ENCODE results near the gene NRP1.
"Not testable (repeated sequence)": the region's sequence is repeated elsewhere in the genome, so short reads cannot be mapped to it uniquely, and the experiment has no call there.

Gene NRP1

DNA sequence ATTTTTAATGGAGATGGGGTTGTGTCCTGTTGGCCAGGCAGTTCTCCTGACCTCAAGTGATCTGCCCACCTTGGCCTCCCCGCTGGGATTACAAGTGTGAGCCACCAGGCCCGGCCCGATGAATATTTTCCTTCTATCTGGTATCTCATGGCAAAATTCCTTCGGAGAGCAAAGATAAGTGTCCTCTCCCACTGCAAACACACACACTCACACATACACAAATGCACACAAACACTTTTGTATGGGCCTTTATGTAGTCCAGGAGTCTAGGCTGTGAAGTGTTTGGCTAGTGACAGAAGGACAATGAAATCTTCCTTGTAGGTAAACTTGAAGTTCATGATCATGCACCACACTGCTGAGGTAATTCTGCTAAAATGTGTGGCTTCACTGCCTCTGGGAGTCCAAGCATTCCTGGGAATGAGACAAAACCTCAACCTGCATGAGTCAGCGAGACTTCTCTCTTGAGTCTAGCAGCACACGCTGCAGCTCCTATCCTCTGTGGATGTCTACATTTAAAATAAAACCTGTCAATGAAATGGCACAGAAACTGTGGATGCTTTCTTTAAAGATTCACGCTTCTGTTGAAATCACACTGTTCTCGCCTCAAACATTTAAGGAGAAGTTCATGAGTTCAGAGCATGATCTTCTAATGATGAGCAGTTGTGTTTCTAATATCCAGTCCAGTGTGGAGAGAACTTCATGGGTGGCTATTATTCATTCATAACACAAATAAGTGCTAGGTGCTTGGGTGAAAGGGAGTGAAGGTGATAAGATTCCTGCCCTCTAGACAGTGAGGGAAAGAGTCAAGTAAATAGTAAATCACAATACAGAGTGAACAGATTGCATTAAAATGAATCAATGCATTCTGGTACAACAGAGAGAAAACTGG, 96.5 kb downstream of the NRP1 start:
- peak; percentile 56 for DNase-seq (ENCODE audit: low spot score)

DNA sequence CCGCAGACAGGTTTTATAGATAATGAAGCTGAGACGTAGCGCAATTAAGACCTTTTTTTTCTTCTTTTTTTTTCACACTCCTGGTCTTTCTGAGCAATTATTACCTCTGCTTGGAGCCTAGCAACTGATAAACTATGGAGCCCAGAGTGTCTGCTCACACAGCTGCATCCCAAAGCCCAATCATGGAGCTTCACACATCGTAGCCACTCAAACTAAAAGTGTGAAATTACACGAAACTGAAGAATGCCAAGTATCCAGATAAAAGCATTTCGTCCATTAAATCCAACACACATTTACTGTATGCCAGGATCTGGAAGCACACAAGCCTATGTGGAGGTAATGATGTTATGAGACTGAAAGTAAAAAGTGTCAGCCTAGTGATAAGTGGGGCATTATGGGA, 97.6 kb downstream of the NRP1 start:
- no peak for DNase-seq (ENCODE audit: low spot score)

DNA sequence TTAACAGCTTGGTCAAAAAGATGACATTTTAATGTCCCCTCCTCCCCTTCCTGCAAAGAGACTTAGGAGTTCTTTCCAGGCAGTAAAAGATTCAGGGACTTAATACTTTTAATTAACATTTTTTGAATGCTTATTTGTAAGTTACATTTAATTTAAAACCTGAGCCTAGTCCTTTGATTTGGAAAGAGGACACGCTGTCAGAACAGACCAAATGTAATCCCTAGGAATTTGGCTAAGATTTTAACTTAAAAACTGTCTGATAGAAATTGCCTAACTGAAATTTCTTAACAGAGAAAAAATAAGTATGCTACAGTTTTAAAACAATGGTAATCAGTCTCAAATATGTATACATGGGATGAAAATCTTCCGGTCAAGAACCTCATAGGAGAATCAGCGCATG, 98.5 kb downstream of the NRP1 start:
- no peak for DNase-seq (ENCODE audit: low spot score)

DNA sequence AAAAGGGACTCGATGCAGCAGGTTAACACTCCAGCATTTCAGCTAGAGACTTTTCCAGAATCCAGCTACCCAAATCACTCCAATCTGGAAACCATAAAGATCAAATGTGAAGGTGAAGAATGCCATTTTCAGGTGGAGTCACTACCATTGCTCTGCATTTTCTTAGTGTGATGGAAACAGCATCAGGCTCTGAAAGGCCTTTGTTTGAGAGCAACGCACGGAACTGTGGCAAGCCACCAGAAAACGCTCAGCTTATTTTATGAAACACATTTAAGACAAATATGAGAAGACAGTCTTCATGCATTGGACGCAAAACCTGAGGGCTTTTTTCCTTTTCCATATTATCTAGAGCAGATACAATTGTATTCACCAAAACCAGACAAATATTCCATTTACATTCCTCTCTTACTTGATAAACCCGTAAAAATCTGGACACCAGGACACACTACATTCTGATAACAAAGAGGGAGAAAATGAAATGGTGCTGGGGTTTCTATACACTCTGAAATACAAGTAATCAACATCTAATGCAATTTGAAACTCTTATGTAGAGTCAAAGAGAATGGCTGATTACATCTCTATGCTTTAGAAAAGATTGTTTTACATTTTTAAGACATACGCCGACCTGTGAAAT, 99.1 kb downstream of the NRP1 start:
- no peak for DNase-seq (ENCODE audit: low spot score)

DNA sequence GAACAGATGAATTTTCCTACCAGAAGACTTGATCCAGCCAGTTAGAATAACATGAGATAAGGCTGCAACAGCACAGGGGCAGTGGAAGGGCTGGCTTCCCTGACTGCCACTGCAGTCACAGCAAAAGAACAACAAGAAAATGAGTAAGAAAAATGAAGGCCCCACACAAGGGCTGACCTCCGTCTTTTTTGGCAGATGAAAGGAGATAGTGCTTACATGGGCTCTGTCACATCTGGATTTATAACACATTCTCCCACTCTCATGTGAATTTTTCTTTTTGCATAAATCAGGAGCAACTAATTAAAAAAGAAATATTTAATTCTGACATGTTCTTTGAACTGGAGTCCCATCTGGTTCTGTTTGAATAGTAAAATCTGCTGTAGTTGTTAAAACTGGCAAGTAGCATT, 99.6 kb downstream of the NRP1 start:
- no peak for DNase-seq (ENCODE audit: low spot score)

DNA sequence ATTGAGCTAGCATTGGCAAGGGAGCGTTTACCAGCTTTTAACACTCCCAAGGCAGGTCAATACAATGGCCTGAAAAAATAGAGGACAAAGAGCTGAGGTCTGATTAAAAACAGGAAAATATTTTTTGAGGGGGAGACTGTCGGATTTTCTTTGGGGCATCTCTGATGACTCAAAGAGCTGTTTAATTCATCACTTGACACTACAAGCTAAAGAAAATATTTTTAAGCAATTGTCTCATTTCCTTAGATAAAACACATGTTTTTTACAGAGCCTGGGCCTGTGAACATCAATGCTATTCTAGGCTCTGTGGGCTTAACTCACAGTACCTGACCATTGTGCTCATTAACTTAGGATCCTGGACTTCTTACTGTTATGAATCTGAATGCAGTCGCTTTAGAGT, 100.8 kb downstream of the NRP1 start:
- DNase-seq (ENCODE audit: low spot score): no peak

DNA sequence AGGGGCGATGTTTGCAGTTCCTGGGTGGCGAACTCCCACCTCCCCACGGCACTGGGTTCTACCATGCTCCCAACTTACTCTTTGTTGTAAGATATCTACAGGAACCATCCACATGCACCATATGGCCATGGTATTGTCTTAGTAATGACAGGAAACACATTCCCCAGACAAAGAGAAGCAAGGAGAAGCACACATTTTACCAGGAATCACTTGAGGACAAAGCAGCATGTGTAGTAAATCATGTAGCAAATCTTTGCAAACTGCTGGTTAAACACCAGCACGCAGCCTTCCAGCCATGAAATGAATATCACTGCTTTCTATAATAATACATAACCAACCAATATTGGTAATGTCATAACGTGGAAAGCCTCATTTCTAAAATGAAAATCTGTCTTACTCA, 101.2 kb downstream of the NRP1 start:
- DNase-seq (ENCODE audit: low spot score): no peak

DNA sequence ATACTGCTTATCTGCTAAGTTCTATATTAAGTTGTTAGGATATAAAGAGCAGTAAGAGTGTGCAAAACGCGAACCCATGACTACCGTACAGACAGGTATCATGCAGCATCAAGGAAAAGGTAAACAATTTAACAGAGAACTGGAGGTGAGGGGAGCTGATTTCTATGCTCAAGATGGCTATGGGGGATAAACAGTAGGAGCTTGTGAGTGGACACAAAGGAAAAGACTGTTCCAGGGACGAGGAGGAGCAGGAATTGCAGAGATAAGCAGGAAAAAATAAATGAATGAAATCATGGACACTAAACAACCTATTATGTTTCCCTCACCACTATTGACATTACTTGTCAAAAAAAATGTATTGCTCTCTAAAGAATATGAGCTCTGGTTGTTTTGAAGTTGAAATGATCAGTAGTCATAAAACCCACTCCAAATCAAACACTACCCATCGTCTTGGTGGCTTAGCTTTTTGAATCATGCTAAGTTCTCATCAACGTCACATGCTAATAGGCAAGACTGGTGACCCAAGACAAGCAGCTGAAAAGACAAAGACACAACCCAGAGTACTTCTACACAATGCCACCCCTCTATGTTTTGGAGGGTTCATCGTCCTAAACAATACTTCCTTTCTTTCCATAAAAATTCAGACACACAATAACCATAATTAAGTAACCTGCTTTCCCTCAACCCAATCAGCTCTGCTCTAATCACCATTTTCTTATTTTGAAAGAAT, 102.7 kb downstream of the NRP1 start:
- no peak for DNase-seq (ENCODE audit: low spot score)

DNA sequence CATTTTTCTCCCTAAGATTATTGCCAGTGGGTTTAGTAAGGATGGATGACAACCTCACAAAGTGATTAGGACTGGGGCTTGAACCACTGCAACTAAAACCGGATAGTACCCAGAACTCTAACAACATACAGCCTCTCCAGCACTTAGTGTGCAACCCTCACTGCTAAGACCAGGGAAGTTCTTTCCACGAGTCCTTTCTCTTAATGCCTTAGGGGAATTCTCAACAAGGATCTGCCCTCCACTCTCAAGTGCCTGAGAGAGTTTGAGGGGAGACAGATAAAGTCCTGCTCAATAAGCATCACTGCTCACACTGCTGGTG, 104.6 kb downstream of the NRP1 start:
- DNase-seq (ENCODE audit: low spot score): no peak

DNA sequence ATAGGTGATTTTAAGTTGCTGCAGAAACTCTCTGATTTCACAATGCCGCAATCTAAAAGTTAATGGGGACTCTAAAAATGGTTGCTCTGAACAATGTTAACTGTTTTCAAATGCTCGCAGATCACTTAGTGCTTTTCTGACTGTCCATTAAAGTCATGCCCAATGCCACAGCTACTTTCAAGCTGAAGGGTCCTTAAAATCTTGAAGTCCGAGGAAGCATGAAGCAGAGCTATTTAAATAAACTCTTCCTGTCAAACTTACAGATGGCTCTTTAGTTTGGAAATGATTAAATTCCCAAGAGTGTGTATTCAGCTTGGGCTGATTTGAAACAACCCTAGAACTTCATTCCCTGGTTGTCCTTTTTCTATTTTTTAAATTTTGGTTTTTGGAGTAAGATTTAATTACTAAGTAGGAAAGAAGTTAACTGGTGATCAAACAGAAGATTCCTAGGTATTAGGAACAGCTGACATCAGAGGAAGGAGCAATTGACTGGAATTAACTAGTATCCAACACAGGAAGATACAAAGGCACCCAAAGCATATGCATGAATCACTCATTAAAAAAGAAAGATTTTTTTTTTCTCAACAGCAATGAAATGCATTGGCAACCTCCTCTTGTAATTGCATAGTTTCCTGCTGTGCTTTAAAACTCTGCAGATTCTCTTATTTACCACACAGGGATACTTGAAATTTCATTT, 105.1 kb downstream of the NRP1 start:
- no peak for DNase-seq (ENCODE audit: low spot score)

DNA sequence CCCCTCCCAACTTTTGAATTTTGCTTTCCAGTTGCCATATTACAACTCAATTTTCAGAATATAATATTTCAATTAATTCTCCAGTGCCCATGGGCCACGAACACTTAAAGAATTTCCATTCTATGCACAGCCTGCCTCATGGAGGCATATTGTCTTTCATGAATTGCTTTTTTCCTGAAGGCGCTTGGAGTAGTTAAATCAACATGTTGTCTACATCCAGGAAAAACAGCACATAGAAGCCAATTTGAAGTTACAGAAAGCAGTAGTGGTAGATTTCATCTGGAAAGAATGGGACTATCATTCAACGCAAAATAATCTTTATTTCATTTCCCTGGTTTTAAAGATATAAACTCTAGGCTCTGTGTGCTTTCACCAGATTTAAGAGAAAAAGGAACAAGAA, 106.0 kb downstream of the NRP1 start:
- DNase-seq (ENCODE audit: low spot score): no peak

DNA sequence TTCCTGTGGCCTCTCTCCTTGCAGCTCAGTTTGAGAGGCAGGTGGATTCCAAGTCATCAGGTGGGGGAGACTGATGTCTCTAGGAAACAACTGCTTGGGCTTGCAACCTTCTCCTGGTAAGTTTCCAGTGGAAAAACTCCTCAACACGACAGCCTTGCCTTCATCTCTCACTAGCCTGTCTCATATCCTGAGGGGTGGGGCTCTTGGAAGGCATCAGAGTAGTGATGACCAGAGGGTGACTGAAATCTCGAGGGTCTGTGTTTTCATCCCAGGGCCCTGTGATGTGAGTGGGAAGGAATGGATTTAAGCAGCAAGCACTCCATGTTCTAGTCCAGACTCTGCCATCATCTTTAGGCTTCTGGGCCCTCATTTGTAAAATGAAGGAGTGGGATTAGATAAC, 107.0 kb downstream of the NRP1 start:
- no peak for DNase-seq (ENCODE audit: low spot score)

DNA sequence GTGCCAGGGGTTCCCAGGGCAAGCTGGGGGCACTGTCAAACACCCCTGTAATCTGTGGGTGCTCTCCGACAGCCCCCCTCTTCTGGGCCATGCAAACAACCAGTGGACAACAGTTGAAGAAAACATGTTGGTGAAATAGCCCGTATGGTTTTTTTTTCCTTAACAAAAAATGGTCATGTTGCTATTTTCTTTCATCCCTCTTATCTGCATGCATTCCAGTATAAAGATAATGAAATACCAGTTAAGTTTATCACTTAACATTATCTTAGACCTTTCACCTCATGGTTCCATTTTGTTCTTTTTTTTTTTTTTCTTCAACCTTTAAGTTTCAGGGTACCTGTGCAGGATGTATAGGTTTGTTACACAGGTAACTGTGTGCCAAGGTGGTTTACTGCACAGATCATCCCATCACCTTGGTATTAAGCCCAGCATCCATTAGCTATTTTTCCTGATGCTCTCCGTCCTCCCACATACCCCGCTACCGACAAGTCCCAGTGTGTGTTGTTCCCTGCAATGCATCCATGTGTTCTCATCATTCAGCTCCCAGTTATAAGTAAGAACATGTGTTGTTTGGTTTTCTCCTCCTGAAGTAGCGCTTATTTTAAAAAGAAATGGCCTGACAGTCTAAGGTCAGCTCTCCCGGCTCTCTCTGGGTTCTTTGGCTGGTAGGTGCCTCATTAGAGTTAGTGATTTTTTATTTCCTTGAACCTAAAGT, 110.1 kb downstream of the NRP1 start:
- DNase-seq (ENCODE audit: low spot score): no peak

DNA sequence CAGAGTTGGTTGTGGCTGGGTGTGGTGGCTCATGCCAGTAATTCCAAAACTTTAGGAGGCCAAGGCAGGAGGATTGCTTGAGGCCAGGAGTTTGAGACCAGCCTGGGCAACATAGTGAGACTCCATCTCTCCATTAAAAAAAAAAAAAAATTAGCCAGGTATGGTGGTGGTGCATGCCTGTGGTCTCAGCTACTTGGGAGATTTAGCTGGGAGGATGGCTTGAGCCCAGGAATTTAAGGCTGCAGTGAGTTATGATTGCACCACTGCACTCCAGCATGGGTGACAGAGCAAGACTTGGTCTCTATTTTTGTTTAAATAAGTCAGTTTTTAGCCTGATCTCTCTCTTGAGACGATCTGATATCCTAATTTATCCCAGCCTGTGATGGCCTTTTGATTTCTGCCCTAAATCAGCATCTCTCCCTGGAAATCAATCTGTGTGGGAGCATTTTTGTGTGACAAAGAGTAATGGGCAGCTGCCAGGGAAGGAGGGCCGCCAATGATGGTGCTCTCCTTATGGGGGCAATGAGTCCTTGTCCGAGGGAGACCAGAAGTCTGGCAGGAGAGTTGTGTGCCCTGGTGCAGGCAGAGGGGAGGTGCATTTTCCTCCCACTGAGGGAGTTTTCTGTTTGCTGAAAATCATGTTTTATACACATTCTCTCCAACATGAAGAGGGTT, 111.0 kb downstream of the NRP1 start:
- no peak for DNase-seq (ENCODE audit: low spot score)

DNA sequence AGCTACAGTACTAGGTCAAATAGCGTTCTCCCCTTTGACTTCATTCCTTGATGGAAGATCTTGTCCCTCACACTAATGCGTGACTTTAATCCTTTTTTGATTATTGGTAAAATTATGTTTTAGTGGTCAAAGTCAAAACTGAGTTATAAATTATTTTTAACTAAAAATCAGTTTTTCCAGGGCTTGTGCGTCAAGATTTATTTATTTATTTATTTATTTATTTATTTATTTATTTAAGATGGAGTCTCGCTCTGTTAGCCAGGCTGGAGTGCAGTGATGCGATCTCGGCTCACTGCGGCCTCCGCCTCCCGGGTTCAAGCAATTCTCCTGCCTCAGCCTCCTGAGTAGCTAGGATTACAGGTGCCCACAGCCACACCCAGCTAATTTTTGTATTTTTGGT, 112.2 kb downstream of the NRP1 start:
- DNase-seq (ENCODE audit: low spot score): not testable (repeated sequence)

DNA sequence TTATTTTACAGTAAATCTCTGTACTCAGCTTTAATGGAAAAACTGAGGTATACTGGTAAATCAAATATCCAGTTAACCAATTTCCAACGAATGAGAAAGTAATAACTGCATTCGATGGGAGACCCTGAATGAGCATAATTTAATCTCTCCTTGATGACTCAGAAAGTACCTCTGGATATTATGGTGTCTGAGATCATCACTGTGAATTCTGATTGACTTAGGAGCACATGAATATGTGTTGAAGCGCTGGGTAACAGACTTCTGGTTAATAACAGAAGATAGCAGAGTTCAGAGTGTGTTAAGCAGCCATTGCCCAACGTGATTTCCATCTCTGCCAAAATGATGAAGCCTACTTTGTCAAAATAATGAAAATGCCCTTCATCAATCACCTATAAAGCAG, 116.6 kb downstream of the NRP1 start:
- no peak for DNase-seq (ENCODE audit: low spot score)

DNA sequence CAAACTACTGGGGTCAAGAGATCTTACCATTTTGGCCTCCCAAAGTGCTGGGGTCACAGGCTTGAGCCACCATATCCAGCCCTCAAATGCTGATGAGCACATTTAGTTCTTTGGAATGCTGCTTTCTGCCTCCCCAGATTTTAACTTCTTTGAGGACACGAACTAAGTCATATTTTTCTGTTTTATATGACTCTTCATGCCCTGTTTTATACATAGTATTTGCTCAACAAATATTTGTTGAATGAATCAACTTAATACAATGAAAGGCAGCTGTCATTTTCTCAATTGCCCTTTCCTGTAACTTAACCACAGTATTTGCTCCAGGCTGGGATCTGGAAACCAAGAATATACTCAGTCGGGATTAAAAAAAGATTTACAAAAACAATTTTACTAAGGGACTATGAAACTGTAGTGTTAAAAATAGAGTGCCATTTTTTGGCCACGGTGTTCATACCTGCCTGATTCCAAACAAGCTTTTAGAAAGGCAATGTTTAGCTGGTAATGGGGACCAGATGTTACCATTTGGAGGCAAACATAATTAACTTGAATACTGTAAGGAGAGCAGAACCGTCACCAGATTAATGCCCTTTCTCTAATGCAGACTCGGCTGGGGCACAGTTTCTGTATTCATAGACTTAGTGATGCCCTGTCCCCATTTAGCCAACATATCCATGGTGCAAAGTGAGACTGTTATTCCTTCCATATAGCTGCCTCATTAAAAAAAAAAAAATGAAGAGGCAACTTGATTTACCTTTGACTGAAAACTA, 117.6 kb downstream of the NRP1 start:
- DNase-seq (ENCODE audit: low spot score): peak; percentile 23

DNA sequence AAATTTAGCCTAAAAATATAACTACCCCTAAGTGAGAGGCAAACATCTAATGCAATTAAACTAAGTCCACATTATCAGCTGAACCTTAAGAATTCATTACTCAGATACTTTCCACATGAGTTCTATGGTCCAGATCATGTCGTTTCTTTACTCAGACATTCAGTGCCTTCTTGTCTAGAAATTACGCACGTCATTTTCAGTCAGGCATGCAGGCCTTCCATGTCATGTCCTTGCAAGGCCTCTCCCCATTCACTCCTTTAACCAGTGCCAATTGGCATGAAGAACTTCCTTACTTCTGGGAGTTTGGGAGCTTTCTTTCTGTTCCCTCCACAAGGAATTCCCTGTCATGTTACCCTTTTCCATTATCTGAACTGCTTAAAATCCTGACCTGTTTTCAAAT, 118.8 kb downstream of the NRP1 start:
- no peak for DNase-seq (ENCODE audit: low spot score)

DNA sequence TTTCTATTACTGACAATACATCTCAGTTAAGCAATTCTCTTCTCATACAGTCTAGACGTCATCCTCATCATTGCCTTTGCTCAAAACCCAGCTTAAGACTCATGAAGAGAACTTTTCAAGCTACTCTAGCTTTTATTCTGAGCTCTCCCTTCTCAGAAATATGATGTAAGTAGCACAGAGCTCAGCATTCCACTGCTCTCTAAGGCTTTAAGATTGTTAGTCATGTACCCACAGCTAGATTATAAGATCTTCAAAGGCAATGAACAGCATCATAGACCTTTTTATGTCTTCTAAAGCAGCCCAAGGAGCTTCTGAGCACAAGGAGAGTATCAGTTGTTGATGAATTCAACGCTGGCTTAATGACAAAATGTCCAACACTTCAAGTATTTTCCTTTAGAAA, 119.3 kb downstream of the NRP1 start:
- DNase-seq (ENCODE audit: low spot score): no peak

DNA sequence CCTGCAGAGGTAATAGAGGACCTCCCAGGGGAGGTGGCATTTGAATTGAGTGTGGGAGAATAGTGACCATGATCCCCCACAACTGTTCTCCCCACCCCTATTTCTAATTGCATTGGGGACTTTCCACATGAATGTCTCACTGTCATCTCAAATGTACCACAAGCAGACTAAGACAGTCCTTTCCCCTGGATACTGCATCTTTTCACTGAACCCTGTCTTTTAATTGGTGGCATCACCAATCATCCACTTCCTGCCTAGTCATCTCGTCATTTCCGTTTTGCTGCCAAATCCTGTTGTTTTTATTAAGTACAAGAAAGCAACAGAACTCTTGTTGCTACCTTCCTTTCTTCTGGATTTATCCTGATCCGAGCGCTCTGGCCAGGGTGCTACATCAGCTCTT, 120.3 kb downstream of the NRP1 start:
- DNase-seq (ENCODE audit: low spot score): no peak
